Left hindlimb (tissue), 1 donor: Measurements from ENCODE around the gene RPS6KA1.

ENCODE experiments used
- DNase-seq: peaks from one replicate; pipeline ENCODE4 v3.0.0-alpha.2; 2018

The RPS6KA1 gene

GRCh38 chr1:26533951-26534509, 4.5 kb downstream of the RPS6KA1 start:
- no peak for DNase-seq

- DNase-seq: no peak
These were observed 5.6 kb downstream of the RPS6KA1 start for GRCh38 chr1:26535201-26535600.

- DNase-seq: no peak
These were observed 6.5 kb downstream of the RPS6KA1 start for GRCh38 chr1:26536081-26536480.

GRCh38 chr1:26536521-26536920, 7.0 kb downstream of the RPS6KA1 start:
- no peak for DNase-seq

- no peak for DNase-seq
These were observed 8.4 kb downstream of the RPS6KA1 start for GRCh38 chr1:26537951-26538352.

GRCh38 chr1:26538480-26539412, 9.2 kb downstream of the RPS6KA1 start:
- no peak for DNase-seq

- DNase-seq: no peak
These were observed 10.2 kb downstream of the RPS6KA1 start for GRCh38 chr1:26539722-26540121.

GRCh38 chr1:26540351-26540750, 10.8 kb downstream of the RPS6KA1 start:
- DNase-seq: no peak

GRCh38 chr1:26541431-26541815, 11.9 kb downstream of the RPS6KA1 start:
- no peak for DNase-seq

GRCh38 chr1:26541816-26542711, 12.5 kb downstream of the RPS6KA1 start:
- DNase-seq: peak; percentile 57

GRCh38 chr1:26542771-26543451, 13.3 kb downstream of the RPS6KA1 start:
- DNase-seq: no peak

GRCh38 chr1:26543462-26543861, 13.9 kb downstream of the RPS6KA1 start:
- no peak for DNase-seq

GRCh38 chr1:26544126-26544525, 14.6 kb downstream of the RPS6KA1 start:
- DNase-seq: no peak

- no peak for DNase-seq
These were observed 16.4 kb downstream of the RPS6KA1 start for GRCh38 chr1:26545969-26546323.

GRCh38 chr1:26546375-26546774, 16.8 kb downstream of the RPS6KA1 start:
- no peak for DNase-seq

- DNase-seq: no peak
These were observed 17.3 kb downstream of the RPS6KA1 start for GRCh38 chr1:26546819-26547218.

GRCh38 chr1:26548841-26549240, 19.3 kb downstream of the RPS6KA1 start:
- DNase-seq: no peak

GRCh38 chr1:26550946-26551345, 21.4 kb downstream of the RPS6KA1 start:
- no peak for DNase-seq

- DNase-seq: no peak
These were observed 23.2 kb downstream of the RPS6KA1 start for GRCh38 chr1:26552720-26553119.

- DNase-seq: peak; percentile 36
These were observed 24.6 kb downstream of the RPS6KA1 start for GRCh38 chr1:26553942-26554682.

GRCh38 chr1:26554781-26555180, 25.2 kb downstream of the RPS6KA1 start:
- peak; percentile 19 for DNase-seq

GRCh38 chr1:26555550-26555981, 26.0 kb downstream of the RPS6KA1 start:
- peak; percentile 20 for DNase-seq
